Fibroblast of skin of right biceps (primary cell): Measurements from ENCODE around the gene TLL1.

Experiments
- DNase-seq: peaks from one replicate; pipeline ENCODE4 v3.0.0-alpha.2; 2013

Gene TLL1

GRCh38 chr4:165872461-165873297 lies at the start of gene TLL1:
TSS of gene TLL1 (plus strand) at chr4:165873237. CDS start at chr4:165873905, 668 bp downstream.
- DNase-seq = no peak

DNA sequence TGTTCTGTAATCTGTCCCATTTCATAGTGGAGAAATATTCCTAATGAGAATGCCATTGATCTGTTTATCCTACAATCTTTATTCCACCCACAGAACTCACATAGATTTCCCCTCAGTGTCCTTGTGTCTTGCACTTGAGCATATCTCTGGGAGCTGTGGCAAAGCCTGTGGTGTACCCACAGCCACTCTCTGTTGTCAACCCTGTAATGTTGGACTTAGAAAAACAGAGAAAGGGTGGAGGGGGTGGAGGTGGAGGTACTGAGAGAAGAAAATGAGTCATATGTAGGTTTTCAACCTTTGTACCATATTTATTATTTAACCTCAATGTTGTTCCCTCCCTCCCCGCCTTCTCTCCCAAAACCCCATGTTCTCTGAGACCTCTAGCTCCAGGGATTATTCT lies 46.9 kb upstream of the TLL1 start:
- DNase-seq = no peak

DNA sequence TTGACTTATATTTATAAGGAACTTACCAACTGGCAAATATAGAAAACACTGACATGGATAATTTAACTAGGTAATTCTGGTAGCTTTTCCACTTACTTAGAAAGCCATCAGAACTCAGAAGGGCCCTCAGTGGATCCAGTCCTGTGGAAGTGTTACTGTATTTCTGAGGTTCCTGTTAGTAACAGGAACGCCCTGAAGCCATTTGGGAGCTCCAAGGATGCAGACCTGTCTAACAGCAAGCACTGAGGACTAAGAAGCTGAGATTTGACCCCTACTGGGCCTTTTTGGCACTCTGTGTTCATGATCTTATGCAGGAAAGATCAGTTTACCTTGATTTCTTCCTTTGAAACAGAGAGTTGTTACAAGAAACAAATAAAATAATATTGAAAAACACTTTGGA lies 46.0 kb upstream of the TLL1 start:
- DNase-seq = no peak

GRCh38 chr4:165828928-165829327 lies 44.1 kb upstream of the TLL1 start:
- DNase-seq = no peak

DNA sequence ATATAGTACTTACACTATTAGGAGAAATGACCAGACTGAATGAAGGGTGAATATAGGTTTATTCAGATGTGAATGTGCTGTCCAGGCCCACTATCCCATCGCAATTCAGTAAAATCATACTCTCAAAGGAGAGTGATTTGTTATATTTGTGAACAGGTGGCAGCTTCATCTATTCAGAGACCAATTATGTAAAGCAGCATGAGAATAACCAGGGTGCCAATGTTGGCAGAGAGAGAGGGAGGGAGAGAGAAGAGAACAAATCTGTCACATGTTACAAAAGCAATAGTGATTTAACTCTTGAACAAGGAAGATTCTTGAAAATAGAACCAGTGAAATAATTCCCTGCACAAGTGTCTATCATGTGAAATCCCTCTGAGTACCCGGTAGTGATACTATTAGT lies 38.9 kb upstream of the TLL1 start:
- no peak for DNase-seq

DNA sequence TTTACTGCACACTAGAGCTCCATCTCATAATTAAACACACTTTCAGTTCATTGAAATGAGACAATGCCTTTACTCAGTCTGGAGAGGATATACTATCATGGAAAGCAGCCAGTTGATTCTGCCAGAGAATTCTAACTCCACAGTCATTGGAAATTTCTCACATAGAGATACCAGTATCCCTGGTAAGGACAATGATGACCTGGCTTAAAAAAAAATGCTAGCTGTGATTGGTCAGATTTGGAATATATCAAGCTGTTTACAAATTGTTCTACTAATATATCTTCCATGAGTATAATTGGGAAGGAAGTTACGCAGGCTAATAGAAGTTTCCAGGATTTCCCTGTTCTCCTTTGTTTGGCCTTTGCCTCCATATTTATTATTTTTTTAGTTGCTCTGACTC lies 34.5 kb upstream of the TLL1 start:
- no peak for DNase-seq

DNA sequence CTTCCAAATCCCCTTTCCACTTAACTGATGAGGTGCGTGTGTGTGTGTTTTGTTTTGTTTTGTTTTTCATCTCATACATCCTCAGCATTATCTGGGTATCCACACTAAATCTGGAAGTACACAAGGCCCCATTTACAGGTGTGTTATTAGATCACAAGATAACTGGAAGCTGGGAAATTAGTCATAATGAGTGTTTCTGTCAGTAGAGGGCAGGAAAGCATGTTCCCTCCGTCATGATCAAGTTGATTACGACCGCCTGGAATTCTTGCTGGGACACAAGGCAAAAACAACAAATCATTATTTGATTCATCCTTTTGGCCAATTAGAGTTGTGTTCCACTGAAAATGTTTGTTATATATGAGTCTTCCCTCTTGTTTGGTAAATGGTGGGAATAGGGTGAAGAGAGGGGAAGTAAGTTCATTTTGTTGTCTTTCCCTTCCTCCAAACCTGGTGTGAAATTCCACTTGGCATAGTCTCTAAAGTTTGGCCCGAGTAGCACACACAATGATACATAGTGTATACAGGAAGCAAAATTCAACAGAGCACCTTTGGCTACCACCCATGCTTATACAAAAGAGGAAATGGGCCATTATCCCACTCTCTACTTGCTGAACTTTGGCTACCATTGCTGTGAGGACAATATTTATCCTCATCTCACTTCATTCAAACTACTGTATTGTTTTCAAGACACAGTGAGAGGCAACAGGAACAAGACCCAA lies 33.3 kb upstream of the TLL1 start:
- no peak for DNase-seq

- DNase-seq = no peak
Observed at GRCh38 chr4:165842684-165843083, 30.4 kb upstream of the TLL1 start.

GRCh38 chr4:165844161-165844560 lies 28.9 kb upstream of the TLL1 start:
- DNase-seq = no peak

- DNase-seq = peak; percentile 11
Observed at GRCh38 chr4:165851256-165851655, 21.8 kb upstream of the TLL1 start.

DNA sequence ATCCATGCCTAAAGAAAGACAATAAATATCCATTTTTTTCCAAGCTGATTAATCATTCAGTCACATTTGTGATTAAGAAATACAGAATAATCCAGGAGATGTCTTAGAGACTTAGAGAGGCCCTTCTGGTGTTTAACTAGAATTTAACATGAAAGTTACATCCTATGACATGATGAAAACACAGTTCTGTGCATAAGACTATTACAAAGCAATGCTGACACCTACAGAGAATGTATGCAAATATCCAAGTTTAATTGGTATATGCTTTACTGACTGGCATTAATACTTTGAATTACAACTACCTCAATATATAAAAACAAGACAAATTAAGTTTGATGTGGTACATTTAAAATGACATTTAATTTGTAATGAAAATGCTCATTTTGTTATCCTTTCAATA lies 17.8 kb upstream of the TLL1 start:
- no peak for DNase-seq

- DNase-seq = no peak
Observed at GRCh38 chr4:165861363-165861762, 11.7 kb upstream of the TLL1 start.

DNA sequence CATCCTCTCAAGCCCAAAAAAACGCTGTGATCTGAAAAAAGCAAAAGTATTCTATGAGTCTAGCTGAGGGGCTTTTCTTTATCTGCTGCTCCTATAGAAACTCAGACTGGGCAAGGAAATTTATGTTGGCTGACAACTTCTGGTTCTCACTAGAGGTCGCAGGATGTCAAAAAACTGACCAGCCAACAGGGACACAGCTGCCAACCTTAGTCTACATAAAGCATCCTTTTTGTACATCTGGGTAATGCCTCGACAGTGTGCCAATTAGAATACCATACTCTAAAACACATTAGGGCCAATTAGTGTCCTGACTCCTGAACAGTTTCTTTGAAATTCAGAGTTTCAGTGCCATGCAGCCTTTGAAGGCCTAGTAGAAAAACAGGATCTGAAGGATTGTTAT lies 8.8 kb upstream of the TLL1 start:
- DNase-seq = no peak

DNA sequence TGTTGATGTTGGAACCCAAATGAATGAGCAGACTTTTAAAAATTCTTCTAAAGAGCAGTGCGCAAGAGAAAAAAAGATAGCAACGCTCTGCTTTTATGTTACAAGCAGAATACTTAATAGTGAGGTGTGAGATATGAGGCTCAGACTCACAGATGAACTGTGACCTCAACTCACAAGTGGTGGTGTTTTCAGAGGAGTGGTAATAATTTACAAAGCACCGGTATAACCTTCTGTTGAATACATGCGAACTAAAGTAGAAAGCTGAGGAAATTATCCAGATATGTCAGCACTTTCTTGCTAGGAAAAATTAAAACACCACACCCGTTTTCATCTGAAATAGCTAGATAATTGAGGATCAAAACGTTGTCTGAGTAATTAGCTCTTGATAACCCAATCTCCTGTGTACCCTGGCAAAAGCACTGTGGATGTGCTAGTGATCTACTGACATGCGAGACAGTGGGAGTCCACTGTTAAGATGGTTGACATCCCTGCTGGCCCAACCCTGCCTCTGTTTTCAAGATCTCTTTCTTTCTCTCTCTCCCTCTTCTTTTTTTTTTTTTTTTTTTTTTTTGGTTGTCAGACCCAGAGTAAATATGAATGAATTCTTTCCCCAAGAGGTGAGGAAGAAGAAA lies 6.9 kb upstream of the TLL1 start:
- DNase-seq = no peak

DNA sequence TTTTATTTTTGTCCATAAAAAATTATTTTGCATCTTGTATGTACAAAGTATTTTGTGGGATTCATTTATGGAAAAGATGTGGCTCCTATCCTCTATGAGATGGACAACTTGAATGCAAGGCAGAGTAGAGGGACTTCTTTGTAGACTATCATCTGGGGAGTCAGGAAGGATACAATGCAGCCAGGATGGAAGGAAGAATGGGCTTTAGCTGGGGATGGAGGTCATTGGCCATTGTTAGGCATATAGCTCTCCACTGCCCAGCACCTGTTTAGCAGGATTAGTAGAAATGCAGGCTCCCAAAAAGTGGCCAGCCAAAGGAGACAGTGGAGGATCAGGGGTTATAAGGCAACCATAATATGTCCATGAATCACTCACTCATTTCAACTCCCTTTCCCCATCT lies 5.1 kb upstream of the TLL1 start:
- no peak for DNase-seq

- peak; percentile 18 for DNase-seq
Observed at GRCh38 chr4:165873298-165874071, 448 bp downstream of the TLL1 start.

- no peak for DNase-seq
Observed at GRCh38 chr4:165874072-165874790, 1.2 kb downstream of the TLL1 start.

- peak; percentile 18 for DNase-seq
Observed at GRCh38 chr4:165874791-165875371, 1.8 kb downstream of the TLL1 start.

- no peak for DNase-seq
Observed at GRCh38 chr4:165875446-165875845, 2.4 kb downstream of the TLL1 start.

DNA sequence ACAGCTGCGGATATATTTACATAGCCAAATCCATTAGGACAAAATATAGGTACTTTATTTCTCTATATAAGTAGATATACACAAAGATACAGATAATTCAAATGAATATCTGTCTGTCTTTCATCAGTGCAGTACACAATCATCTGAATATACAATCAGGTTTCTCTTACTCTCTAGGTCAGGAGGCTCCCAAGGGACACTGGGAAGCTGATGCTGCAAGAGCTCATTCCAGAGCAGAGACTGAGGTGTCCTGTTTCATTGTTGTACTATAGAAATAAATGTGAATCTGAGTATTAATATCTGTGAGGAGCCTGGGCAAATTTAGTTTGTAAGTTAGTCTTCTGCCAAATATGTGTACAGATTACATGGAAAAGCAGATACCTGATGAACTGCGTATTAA lies 4.2 kb downstream of the TLL1 start:
- peak; percentile 64 for DNase-seq

- peak; percentile 20 for DNase-seq
Observed at GRCh38 chr4:165879641-165880040, 6.6 kb downstream of the TLL1 start.

GRCh38 chr4:165894159-165894558 lies 21.1 kb downstream of the TLL1 start:
- no peak for DNase-seq
